Measurements from ENCODE around the gene GLOD4.
A peak's percentile ranks its signal among the peaks of the same experiment; 100 is the strongest.
"Not testable (repeated sequence)": the region's sequence is repeated elsewhere in the genome, so short reads cannot be mapped to it uniquely, and the experiment has no call there.

The GLOD4 gene

DNA sequence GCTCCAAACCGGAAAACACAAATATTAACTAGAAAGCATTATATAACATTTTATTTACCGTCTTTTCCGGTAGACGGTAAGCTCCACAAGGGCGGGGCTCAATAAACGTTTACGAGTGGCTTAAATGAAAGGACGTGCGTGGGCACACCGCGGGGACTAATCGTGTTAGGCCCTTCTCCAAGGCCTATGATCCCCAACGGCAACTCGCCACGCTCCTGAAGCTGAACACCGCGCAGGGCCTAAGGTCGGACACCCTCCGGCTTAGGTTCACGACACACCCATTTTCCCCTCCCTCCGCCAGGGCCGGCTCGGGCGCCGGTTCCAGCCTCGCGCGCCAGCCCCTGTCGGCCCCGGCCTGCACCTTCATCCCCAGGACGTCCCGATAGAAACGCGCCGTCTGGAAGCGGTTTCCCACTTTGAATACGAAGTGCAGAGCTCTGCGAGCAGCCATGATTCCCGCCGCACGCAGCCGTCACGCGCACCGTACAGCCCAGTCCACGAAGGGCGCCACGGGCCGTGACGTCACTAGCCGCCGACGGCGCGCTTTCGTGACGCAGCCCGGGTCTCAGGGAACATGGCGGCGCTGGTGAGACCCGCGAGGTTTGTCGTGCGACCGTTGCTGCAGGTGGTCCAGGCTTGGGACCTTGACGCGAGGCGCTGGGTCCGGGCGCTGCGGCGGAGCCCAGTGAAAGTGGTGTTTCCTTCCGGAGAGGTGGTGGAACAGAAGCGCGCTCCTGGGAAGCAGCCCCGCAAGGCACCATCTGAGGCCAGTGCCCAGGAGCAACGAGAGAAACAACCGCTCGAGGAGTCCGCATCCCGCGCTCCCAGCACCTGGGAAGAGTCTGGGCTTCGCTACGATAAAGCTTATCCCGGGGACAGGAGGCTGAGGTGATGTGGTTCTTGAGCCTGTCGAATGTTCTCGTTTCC, at the start of gene GLOD4, which contains the start of gene MRM3:
GLOD4 (minus strand) TSS at position 476 of the 927 bp plus-strand sequence; CDS start at position 451, 25 bp downstream.
MRM3 (plus strand) TSS at position 549 of the 927 bp plus-strand sequence; CDS start at position 575, 26 bp downstream.
- DNase-seq (ENCODE audit: low read depth in 2 of 2, low spot score in 1 of 2): peak; percentile 86 to 97

DNA sequence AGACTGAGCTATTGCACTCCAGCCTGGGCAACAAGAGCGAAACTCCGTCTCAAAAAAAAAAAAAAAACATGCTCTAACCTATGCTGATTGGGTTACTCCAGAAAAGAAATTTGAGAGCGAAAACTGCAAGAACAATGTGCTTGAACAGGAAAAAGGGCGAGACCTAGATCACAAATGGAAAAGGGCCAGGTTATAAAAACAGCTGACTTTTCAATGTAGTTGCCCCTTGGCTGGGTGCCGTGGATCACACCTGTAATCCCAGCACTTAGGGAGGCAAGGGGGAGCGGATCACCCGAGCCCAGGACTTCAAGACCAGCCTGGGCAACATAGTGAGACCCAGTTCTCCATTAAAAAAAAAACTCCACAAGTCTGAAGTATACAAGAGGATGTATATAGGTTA, 48.9 kb upstream of the GLOD4 start:
- no peak for DNase-seq (ENCODE audit: low read depth in 2 of 2, low spot score in 1 of 2)

DNA sequence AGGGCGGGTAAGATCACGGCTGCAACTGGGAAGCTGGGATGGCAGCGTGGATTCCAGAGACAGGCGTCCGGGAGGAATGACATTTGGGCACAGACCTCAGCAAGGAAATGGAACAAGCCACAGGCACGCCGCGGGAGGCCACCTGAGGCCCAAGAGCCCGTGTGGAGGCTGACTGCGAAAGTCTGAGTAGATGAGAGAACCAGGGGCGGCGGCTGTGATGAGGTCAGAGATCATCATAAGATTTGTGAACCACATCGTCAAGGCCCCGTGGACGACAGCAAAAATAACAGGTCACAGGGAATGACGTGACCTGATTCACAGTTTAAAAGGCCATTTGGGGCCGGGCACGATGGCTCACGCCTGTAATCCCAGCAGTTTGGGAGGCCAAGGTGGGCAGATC, 48.3 kb upstream of the GLOD4 start:
- no peak for DNase-seq (ENCODE audit: low read depth in 2 of 2, low spot score in 1 of 2)

DNA sequence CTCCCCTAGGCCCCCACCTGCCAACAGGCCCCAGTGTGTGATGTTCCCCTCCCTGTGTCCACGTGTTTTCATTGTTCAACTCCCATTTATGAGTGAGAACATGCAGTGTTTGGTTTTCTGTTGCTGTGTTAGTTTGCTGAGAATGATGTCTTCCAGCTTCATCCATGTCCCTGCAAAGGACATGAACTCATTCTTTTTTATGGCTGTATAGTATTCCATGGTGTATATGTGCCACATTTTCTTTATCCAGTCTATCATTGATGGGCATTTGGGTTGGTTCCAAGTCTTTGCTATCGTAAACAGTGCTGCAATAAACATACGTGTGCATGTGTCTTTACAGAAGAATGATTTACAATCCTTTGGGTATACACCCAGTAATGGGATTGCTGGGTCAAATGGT, 47.5 kb upstream of the GLOD4 start:
- DNase-seq (ENCODE audit: low read depth in 2 of 2, low spot score in 1 of 2): not testable (repeated sequence)

- no peak for DNase-seq (ENCODE audit: low read depth in 2 of 2, low spot score in 1 of 2)
These were observed 46.7 kb upstream of the GLOD4 start for GRCh38 chr17:828761-829160.

DNA sequence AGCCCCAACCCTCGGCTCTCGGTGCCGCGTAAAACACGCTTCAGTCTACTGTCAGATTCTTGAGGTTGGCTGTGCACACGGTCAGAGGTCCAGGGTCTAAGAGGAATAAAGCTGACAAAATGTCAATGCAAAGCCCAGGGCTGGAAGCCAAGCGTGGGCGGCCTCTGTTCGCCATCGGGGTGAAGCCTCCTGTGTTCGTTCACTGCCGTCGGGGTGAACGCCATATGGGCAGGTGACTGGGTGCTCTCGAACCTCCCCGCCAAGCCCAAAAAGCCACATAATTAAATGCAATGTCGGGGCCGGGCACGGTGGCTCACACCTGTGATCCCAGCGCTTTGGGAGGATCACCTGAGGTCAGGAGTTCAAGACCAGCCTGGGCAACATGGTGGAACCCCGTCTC, 44.7 kb upstream of the GLOD4 start:
- DNase-seq (ENCODE audit: low read depth in 2 of 2, low spot score in 1 of 2): no peak

DNA sequence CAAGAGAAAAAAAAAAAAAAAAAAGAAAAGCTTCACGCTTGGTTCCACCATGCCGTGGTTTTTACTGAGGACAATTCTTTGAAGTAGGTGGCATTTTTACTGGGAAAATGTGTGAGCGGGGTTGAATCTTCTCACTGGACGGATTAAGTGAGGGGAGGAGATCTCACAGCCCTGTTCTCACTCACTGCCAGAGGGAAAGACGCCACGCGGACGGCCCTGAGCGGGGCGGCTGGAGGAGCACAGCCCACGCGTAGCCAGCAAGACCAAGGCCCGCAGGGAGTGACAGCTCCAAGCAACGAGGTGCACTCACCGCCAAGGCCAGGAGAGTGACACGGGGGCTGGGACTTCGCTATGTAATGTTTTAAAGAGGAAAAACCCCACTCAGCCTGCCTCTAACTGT, 43.1 kb upstream of the GLOD4 start:
- DNase-seq (ENCODE audit: low read depth in 2 of 2, low spot score in 1 of 2): no peak

DNA sequence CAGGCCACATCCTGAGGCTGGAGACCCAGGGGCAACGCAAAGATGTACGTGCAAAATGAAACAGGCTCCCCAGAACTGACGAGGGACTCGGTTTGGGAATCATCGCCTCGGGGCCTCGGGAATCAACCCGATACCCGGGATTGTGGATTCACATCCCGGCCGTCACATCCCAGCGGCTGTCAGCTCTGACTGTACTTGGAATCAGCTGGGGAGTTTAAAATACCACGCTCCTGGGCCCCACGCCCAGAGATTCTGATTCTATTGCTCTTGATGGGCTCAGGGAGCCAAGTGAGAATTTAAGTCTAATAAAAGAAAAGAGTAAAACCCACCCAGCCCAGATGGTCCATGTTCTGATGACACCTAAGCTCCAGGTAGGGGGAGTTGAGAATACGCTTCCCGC, 42.3 kb upstream of the GLOD4 start:
- DNase-seq (ENCODE audit: low read depth in 2 of 2, low spot score in 1 of 2): no peak

GRCh38 chr17:823501-823902, 41.4 kb upstream of the GLOD4 start:
- no peak for DNase-seq (ENCODE audit: low read depth in 2 of 2, low spot score in 1 of 2)

DNA sequence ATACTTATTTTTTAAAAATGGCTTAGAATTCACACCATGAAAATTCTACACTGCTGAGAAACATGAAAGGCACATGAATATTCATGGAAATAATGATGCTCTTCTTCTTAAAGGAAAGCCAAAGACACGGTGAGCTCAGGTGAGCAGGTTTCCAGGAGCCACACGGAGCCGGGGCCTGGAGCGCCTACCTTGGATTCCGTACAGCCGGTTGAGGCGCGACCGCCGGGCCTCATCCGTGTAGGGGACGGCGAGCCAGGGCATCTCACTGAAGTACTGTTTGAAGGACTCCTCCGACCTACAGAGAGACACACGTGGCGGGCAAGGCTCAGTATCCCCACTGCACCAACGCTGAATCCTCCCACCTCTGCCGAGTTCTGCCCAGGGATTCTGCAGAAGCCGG, 37.2 kb upstream of the GLOD4 start:
- no peak for DNase-seq (ENCODE audit: low read depth in 2 of 2, low spot score in 1 of 2)

DNA sequence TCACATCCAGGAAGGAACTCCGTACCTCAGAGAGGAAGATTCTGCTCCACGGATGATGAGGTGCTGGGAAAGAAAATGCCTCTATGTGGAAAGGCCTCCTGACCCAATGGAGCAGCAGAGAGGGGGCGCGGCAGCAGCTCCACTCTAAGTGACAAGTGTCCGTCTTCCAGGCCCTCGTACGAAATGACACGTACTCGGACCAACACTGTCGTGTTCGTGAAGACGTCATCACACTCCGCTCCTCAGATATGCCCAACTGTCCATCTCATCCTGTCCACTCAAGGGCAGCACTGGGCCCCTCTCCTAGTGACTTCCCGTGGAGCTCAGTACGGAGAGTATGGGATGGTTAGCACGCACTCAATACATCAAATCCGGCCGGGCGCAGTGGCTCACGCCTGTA, 32.3 kb upstream of the GLOD4 start:
- no peak for DNase-seq (ENCODE audit: low read depth in 2 of 2, low spot score in 1 of 2)

DNA sequence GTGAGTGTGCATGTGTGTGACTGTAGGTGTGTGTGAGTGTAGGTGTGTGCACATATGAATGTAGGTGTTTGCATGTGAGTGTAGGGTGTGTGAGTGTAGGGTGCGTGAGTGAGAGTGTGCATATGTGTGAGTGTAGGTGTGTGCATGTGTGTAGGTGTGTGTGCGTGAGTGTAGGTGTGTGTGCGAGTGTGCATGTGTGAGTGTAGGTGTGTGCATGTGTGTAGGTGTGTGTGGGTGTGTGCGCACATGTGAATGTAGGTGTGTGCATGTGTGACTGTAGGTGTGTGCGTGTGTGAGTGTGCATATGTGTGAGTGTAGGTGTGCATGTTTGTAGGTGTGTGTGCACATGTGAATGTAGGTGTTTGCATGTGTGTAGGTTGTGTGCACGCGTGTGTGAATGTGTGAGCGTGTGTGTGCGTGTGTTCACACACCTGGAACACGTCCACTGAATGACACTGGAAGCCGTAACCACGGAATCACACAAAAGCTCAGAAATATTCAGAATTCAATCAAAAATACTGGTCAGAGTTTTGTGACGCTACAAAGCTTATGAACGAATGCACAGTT, 30.6 kb upstream of the GLOD4 start:
- no peak for DNase-seq (ENCODE audit: low read depth in 2 of 2, low spot score in 1 of 2)

DNA sequence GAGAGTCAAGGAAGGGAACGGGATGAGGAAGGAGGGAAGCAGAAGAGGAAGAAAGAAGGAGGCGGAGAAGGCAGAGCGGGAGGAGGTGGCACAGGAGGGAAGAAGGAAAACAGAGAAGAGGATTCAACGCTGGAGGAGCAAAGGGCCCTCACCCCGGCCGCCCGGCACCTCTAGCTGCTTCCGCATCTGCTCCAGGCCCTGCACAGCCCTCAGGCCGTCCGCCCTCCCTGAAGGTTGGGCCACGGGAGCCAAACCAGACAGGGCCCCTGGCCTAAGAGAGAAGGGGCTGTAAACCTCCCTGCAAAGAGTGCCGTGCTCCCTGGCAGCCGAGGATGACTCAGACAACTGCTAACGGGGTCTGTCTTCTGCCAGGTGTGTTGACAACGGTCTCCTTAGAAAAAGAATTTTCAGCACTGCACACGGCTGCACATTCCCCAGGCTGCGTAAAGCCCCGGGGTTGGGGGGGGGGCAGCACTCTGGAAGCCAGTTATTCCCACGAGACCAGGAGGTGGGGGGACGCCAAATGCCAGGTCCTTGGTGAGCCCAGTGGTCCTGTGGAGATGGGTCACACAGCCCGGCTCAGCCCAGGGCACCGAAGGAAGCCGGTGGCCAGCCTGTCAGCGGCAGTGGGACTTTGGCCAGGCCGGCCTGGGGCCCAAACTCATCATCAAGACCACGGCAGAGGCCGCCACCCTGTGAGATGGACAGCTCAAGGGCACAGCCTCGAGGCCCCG, 29.1 kb upstream of the GLOD4 start:
- no peak for DNase-seq (ENCODE audit: low read depth in 2 of 2, low spot score in 1 of 2)

- DNase-seq (ENCODE audit: low read depth in 2 of 2, low spot score in 1 of 2): no peak
These were observed 25.6 kb upstream of the GLOD4 start for GRCh38 chr17:807523-808294.

DNA sequence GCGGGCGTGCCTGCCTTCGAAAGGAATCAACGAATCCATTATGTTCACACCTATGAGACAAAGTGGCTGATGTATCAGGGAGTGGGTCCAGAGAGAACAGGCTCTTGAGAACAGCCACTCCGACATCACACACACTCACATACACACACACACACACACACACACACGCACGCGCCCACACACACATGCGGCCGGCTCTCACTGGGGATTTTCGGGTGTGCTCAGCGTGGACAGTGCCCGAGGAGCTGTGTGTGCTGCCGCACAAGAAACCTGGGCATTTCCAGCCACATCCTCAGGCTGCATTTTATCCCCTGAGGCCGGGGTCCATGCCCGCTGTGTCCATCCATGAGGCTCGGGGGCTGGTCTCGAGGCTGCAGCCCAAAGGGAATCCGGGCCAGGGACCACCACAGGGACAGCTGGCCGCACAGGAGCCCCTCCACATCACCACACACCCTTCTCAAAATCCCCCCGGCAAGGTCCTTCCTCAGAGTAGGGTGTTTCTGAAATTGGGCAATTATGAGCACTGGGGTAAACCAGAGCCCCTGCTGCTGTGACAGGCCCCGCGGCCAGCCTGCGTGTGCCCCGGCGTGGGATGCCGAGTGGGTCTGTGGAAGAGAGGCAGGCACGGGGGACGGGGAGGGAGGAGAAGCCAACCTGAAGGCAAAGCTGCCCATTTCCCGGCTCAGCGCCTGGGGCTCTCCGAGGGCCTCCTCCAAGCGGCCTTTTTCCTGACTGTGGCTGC, 24.9 kb upstream of the GLOD4 start:
- DNase-seq (ENCODE audit: low read depth in 2 of 2, low spot score in 1 of 2): no peak

DNA sequence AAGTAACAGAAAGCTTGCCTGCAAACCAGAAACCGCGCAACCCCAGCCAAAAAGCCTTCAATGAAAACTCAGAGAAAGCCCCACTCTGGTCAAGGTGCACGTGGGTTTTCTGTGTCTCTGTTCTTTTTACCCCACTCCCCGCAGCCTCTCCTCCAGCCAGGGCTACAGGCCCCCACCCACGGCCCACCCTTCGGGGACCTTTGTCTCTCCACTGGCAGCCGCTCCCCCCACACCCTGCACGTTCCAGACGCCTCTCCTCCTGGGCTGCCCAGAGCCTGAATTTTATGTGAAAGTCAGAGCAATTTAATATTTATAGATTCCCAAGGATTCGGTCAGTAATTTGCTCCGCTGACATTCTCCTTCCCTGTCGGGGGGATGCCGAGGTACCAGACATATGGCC, 24.3 kb upstream of the GLOD4 start:
- DNase-seq (ENCODE audit: low read depth in 2 of 2, low spot score in 1 of 2): no peak

- not testable (repeated sequence) for DNase-seq (ENCODE audit: low read depth in 2 of 2, low spot score in 1 of 2)
These were observed 23.8 kb upstream of the GLOD4 start for GRCh38 chr17:805886-806285.

- no peak for DNase-seq (ENCODE audit: low read depth in 2 of 2, low spot score in 1 of 2)
These were observed 22.7 kb upstream of the GLOD4 start for GRCh38 chr17:804541-805435.

Measured in stimulated activated CD8-positive, alpha-beta memory T cell treated with anti-CD3 and anti-CD28 coated beads, Interleukin-4, amount 100 ng/mL, for 1 hour (primary cell).